ENCODE data around the gene RRAD.

RRAD gene

GRCh38 chr16:66931665-66932064, 6.3 kb upstream of the RRAD start:
- no peak for DNase-seq

- DNase-seq, result no peak
Measured at GRCh38 chr16:66930189-66930588, 4.9 kb upstream of the RRAD start.

GRCh38 chr16:66928702-66929388, 3.5 kb upstream of the RRAD start:
- no peak for DNase-seq

- no peak for DNase-seq
Measured at GRCh38 chr16:66927918-66928649, 2.7 kb upstream of the RRAD start.

GRCh38 chr16:66926961-66927436, 1.7 kb upstream of the RRAD start:
- DNase-seq, result no peak

- DNase-seq, result no peak
Measured at GRCh38 chr16:66926171-66926947, 1.0 kb upstream of the RRAD start.

GRCh38 chr16:66924527-66925321, 611 bp downstream of the RRAD start:
- DNase-seq, result no peak

GRCh38 chr16:66923866-66924265, 1.5 kb downstream of the RRAD start:
- DNase-seq, result no peak

GRCh38 chr16:66923247-66923731, 2.0 kb downstream of the RRAD start:
- DNase-seq, result no peak

GRCh38 chr16:66921729-66922450, 3.4 kb downstream of the RRAD start:
- no peak for DNase-seq

- DNase-seq, result no peak
Measured at GRCh38 chr16:66920924-66921680, 4.2 kb downstream of the RRAD start.

GRCh38 chr16:66920299-66920590, 5.1 kb downstream of the RRAD start:
- no peak for DNase-seq

GRCh38 chr16:66919569-66920298, 5.6 kb downstream of the RRAD start:
- no peak for DNase-seq

- no peak for DNase-seq
Measured at GRCh38 chr16:66918803-66919568, 6.3 kb downstream of the RRAD start, which contains the start of gene CDH16. TSS of gene CDH16 (minus strand) at chr16:66918885. CDS start at chr16:66918065, 820 bp downstream.

GRCh38 chr16:66918355-66918754, 7.0 kb downstream of the RRAD start:
- no peak for DNase-seq

GRCh38 chr16:66917741-66918140, 7.6 kb downstream of the RRAD start:
- no peak for DNase-seq

GRCh38 chr16:66916518-66916917, 8.8 kb downstream of the RRAD start:
- DNase-seq, result no peak

- no peak for DNase-seq
Measured at GRCh38 chr16:66915041-66915440, 10.3 kb downstream of the RRAD start.

- no peak for DNase-seq
Measured at GRCh38 chr16:66914541-66914940, 10.8 kb downstream of the RRAD start.

- no peak for DNase-seq
Measured at GRCh38 chr16:66913711-66914110, 11.6 kb downstream of the RRAD start.

All from NCI-H748 treated with DMSO at 0.1 percent for 48 hours (cell line).